ENCODE measurements around the gene DPF3. TPM values are rescaled to one million over a fixed set of nuclear protein-coding genes. Genes with fewer than 3 reads are reported as not detected.
A peak's percentile ranks its signal among the peaks of the same experiment; 100 is the strongest.

DPF3 gene
- under 1 TPM; 0.19 to 0.93 TPM for total RNA-seq
- long read RNA-seq, donor 1, result 0 reads
- long read RNA-seq, donor 2, result 0 reads

- DNase-seq (ENCODE audit: low spot score), result peak; percentile 98
- intact Hi-C loops (cut with DNase I), result no loop called here
These were observed at the start of gene DPF3 for GRCh38 chr14:72893636-72894322. DPF3 (minus strand) TSS chr14:72894101; CDS start chr14:72894088, 13 bp downstream.

GRCh38 chr14:72942934-72943333 is 49.0 kb upstream of the DPF3 start:
- intact Hi-C loops (cut with DNase I), result no loop called here
- DNase-seq (ENCODE audit: low spot score), result peak; percentile 47

- DNase-seq (ENCODE audit: low spot score), result peak; percentile 67
- intact Hi-C loops (cut with DNase I), result no loop called here
These were observed 47.5 kb upstream of the DPF3 start for GRCh38 chr14:72941286-72941985.

GRCh38 chr14:72939630-72940029 is 45.7 kb upstream of the DPF3 start:
- no peak for DNase-seq (ENCODE audit: low spot score)
- intact Hi-C loops (cut with DNase I), result no loop called here

- intact Hi-C loops (cut with DNase I), result no loop called here
- DNase-seq (ENCODE audit: low spot score), result peak; percentile 32
These were observed 39.0 kb upstream of the DPF3 start for GRCh38 chr14:72932893-72933292.

GRCh38 chr14:72929316-72930080 is 35.6 kb upstream of the DPF3 start:
- intact Hi-C loops (cut with DNase I), result no loop called here
- DNase-seq (ENCODE audit: low spot score), result peak; percentile 67

GRCh38 chr14:72928872-72929271 is 35.0 kb upstream of the DPF3 start:
- peak; percentile 63 for DNase-seq (ENCODE audit: low spot score)
- intact Hi-C loops (cut with DNase I), result no loop called here

GRCh38 chr14:72926292-72927028 is 32.6 kb upstream of the DPF3 start, which contains the start of gene DCAF4:
DCAF4 (plus strand) TSS chr14:72926464; CDS start chr14:72937979, 11,515 bp downstream.
- intact Hi-C loops (cut with DNase I), result no loop called here
- DNase-seq (ENCODE audit: low spot score), result peak; percentile 98

- intact Hi-C loops (cut with DNase I), result no loop called here
- DNase-seq (ENCODE audit: low spot score), result no peak
These were observed 32.0 kb upstream of the DPF3 start for GRCh38 chr14:72925815-72926291.

- intact Hi-C loops (cut with DNase I), result no loop called here
- DNase-seq (ENCODE audit: low spot score), result peak; percentile 82
These were observed 31.4 kb upstream of the DPF3 start for GRCh38 chr14:72925171-72925759.

- DNase-seq (ENCODE audit: low spot score), result peak; percentile 76
- intact Hi-C loops (cut with DNase I), result no loop called here
These were observed 30.4 kb upstream of the DPF3 start for GRCh38 chr14:72924337-72924736.

GRCh38 chr14:72921396-72921795 is 27.5 kb upstream of the DPF3 start:
- intact Hi-C loops (cut with DNase I), result no loop called here
- DNase-seq (ENCODE audit: low spot score), result no peak

GRCh38 chr14:72920008-72920407 is 26.1 kb upstream of the DPF3 start:
- intact Hi-C loops (cut with DNase I), result no loop called here
- no peak for DNase-seq (ENCODE audit: low spot score)

GRCh38 chr14:72917094-72917802 is 23.3 kb upstream of the DPF3 start:
- no peak for DNase-seq (ENCODE audit: low spot score)
- intact Hi-C loops (cut with DNase I), result no loop called here

GRCh38 chr14:72916174-72916573 is 22.3 kb upstream of the DPF3 start:
- no peak for DNase-seq (ENCODE audit: low spot score)
- intact Hi-C loops (cut with DNase I), result no loop called here

GRCh38 chr14:72913809-72914208 is 19.9 kb upstream of the DPF3 start:
- intact Hi-C loops (cut with DNase I), result no loop called here
- no peak for DNase-seq (ENCODE audit: low spot score)

GRCh38 chr14:72909163-72909562 is 15.3 kb upstream of the DPF3 start:
- intact Hi-C loops (cut with DNase I), result loop anchor here in 1 of 2 donors (5.0 kb wide), 1 partner anchor 392 kb away; no protein-coding TSS in a partner anchor
- no peak for DNase-seq (ENCODE audit: low spot score)

GRCh38 chr14:72907886-72908285 is 14.0 kb upstream of the DPF3 start:
- DNase-seq (ENCODE audit: low spot score), result no peak

More at GRCh38 chr14:72907886-72908285, 14.0 kb upstream of the DPF3 start:
- intact Hi-C loops (cut with DNase I), result loop anchor here in 1 of 2 donors (5.0 kb wide), 1 partner anchor 391 kb away; no protein-coding TSS in a partner anchor

All from posterior vena cava (tissue), 2 donors.